ENCODE measurements around the gene PRSS56.
"Not testable (repeated sequence)": the region's sequence is repeated elsewhere in the genome, so short reads cannot be mapped to it uniquely, and the experiment has no call there.

PRSS56 gene

DNA sequence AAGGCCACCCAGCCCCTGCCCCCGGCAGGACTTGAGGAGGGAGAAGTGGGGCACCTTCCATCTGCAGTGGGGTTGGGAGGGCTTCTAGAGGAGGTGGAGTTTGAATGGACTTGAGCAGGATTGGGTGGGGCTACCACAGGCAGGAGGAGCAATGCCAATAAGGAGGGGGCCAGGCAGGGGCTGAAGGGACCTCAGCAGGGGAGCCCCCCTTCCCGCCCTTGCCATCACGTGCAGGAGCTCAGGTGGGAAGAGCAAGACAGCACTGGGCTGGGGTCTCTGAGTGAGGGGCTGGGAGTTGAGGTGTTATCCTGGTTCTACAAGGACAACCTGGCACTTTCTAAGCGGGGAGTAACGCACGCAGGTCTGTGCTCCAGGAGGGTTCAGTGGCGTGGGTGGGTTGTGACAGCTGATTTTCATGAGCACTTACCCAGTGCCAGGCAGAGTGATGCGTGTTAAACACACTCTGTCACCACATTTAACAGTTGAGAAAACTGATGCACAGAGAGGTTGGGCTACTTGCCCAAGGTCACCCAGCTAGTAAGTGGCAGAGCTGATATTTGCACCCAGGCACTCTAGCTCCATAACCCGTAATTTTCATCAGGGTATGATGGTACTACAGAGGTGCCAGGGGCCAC, 10.6 kb downstream of the PRSS56 start:
- TF ChIP-seq, protein P1, sequence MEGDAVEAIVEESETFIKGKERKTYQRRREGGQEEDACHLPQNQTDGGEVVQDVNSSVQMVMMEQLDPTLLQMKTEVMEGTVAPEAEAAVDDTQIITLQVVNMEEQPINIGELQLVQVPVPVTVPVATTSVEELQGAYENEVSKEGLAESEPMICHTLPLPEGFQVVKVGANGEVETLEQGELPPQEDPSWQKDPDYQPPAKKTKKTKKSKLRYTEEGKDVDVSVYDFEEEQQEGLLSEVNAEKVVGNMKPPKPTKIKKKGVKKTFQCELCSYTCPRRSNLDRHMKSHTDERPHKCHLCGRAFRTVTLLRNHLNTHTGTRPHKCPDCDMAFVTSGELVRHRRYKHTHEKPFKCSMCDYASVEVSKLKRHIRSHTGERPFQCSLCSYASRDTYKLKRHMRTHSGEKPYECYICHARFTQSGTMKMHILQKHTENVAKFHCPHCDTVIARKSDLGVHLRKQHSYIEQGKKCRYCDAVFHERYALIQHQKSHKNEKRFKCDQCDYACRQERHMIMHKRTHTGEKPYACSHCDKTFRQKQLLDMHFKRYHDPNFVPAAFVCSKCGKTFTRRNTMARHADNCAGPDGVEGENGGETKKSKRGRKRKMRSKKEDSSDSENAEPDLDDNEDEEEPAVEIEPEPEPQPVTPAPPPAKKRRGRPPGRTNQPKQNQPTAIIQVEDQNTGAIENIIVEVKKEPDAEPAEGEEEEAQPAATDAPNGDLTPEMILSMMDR (IDR thresholded peaks at IDR 0.05; ENCODE audit: borderline replicate concordance, control extremely low read depth, extremely low read depth, insufficient read depth, missing control alignments) = no peak
- in situ Hi-C loops (cut with MboI; ENCODE audit: low sequenced_read_pairs, unreplicated experiment) = no loop called here
- DNase-seq (ENCODE audit: low spot score) = no peak

DNA sequence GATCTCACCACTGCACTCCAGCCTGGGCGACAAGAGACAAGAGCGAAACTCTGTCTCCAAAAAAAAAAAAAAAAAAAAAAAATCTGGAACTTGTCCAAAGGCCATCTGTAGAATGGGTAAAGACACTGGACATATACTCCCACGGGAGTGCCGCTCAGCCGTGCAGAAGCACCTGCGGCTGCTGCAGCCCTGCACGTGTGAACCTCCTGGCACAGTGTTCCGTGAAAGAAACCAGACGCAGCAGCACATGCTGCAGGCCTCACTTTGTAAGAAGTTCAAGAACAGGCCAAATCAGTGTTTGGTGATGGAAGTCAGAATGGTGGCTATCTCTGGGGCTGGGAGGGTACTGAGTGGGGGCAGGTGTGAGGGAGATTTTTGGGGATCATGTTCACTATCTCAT, 12.2 kb downstream of the PRSS56 start:
- in situ Hi-C loops (cut with MboI; ENCODE audit: low sequenced_read_pairs, unreplicated experiment) = no loop called here
- DNase-seq (ENCODE audit: low spot score) = no peak
- TF ChIP-seq, protein P1 (IDR thresholded peaks at IDR 0.05; ENCODE audit: borderline replicate concordance, control extremely low read depth, extremely low read depth, insufficient read depth, missing control alignments) = no peak

DNA sequence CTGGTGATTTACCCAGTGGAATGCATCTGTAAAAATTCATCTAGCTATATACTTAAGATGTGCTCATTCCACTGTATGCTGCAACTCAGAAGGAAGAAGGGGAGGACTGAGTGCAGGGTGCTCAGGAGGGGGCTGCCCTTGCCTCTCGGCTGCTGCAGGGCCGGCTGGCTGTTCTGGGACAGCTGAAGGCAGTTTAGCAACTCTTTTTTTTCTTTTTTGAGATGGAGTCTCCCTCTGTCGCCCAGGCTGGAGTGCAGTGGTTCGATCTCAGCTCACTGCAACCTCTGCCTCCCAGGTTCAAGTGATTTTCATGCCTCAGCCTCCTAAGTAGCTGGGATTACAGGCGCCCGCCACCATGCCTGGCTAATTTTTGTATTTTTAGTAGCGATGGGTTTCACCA, 12.6 kb downstream of the PRSS56 start:
- DNase-seq (ENCODE audit: low spot score); in situ Hi-C loops (cut with MboI; ENCODE audit: low sequenced_read_pairs, unreplicated experiment): not testable (repeated sequence)

DNA sequence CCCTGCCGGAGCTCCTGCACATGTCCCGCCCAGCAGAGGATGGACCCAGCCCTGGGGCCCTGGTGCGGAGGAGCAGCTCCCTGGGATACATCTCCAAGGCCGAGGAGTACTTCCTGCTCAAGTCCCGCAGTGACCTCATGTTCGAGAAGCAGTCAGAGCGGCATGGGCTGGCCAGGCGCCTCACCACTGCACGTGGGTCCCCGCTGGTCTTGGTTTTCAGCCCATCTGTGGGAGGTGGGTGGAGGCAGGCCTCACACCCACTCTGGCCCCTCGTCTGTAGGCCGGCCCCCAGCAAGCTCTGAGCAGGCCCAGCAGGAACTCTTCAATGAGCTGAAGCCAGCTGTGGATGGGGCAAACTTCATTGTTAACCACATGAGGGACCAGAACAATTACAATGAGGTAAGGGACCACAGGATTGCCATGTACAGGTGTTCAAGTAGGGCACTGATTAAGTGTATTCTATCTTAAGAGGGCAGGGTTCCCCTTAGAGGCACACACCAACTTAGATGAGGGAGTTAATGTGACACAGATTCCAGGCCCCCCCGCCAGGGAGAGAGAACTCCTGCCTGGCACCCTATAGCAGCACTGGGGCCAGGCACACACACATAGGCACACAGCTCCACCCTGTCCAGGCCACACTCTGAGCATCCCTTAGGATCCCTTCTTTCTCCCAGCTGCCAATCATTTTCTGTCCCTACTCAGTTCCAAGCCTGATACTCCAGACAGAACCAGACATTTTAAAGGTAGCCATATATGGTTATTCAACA, 13.9 kb downstream of the PRSS56 start:
- TF ChIP-seq, protein P1 (IDR thresholded peaks at IDR 0.05; ENCODE audit: borderline replicate concordance, control extremely low read depth, extremely low read depth, insufficient read depth, missing control alignments) = no peak
- DNase-seq (ENCODE audit: low spot score) = peak; percentile 25
- in situ Hi-C loops (cut with MboI; ENCODE audit: low sequenced_read_pairs, unreplicated experiment) = no loop called here

DNA sequence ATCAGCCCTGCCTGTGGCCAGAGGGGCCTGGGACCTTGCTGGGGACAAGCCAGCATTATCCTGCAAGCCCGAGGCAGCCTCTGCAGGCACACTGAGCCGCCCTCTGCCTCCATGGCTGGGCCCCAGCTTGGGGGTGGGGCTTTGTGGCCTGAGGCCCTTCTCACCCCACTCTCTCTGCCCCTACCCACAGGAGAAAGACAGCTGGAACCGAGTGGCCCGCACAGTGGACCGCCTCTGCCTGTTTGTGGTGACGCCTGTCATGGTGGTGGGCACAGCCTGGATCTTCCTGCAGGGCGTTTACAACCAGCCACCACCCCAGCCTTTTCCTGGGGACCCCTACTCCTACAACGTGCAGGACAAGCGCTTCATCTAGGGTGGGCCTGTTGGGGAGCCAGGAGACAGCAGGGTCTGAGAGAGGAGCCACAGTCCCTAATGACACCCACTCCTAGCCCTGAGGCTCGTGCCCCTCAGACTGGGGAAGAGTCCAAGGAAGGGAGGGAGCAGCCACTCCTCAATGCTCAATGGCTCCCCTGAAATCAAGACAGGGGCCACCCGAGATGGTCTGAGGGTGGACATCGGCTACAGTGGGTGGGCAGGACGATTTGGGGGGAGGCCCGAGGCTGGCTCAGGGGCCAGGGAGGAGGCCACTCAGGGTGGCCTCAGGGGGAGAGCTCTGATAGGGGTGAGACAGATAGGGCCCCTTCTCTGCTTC, 14.9 kb downstream of the PRSS56 start:
- peak; percentile 23 for DNase-seq (ENCODE audit: low spot score)
- TF ChIP-seq, protein P1 (IDR thresholded peaks at IDR 0.05; ENCODE audit: borderline replicate concordance, control extremely low read depth, extremely low read depth, insufficient read depth, missing control alignments) = no peak
- in situ Hi-C loops (cut with MboI; ENCODE audit: low sequenced_read_pairs, unreplicated experiment) = no loop called here

DNA sequence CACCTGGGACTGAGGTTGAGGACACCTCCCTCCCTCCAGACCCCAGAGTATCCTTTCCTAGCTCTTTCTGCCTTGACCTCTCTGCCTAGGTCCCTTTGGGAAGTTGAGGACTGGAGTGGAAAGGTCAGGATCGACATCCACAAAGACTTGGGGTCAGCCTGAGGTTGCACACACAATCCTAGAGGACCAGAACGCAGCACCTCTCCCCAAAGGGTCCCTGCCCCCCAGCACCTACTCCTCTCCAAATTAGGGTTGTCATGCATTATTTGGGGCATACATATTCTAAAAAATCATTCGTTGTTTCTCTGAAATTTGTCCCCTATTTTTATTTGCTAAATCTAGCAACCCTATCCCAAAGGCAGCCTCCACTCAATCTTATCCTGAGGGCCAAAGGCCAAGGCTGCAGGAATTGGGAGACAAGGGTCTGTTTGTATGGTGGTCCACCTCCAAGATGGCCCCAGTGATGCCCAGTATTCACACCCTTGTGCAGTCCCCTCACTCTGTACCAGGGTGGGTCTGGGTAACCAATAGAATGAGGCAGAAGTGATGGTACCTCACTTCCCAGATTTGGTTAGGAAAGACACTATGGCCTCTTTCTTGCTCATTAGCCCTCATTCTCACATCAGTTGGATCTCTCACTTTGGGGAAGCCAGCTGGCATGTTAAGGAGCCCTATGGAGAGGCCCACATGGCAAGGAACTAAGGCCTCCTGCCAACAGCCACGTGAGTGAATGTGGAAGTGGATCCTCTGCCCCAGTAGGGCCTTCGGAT, 15.8 kb downstream of the PRSS56 start:
- in situ Hi-C loops (cut with MboI; ENCODE audit: low sequenced_read_pairs, unreplicated experiment) = no loop called here
- TF ChIP-seq, protein P1 (IDR thresholded peaks at IDR 0.05; ENCODE audit: borderline replicate concordance, control extremely low read depth, extremely low read depth, insufficient read depth, missing control alignments) = no peak
- no peak for DNase-seq (ENCODE audit: low spot score)
